Embryonic facial prominence (tissue), 1 donor: ENCODE measurements around the gene SNX17.
A peak's percentile ranks its signal among the peaks of the same experiment; 100 is the strongest.

ENCODE experiments used
- DNase-seq: peaks from one replicate; pipeline ENCODE4 v3.0.0-alpha.2; 2016; ENCODE audit errors: extremely low spot score

SNX17 gene

DNA sequence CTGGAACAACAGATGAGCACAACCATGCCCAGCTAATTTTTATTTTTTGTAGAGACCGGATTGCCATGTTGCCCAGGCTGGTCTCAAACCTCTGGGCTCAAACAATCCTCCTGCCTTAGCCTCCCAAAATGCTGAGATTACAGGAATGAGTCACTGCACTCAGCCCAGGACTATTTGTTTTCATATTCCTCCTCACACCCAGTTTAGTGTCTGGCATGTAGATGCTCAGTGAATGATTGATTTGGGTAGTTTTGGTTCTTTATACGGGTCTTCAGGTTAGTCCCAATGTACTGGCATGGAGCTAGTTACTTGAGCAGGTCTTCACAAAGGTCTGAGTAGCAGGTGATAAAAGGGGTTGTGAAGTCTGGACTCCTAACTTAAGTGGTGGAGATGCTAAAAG lies 6.5 kb upstream of the SNX17 start:
- DNase-seq, result no peak

DNA sequence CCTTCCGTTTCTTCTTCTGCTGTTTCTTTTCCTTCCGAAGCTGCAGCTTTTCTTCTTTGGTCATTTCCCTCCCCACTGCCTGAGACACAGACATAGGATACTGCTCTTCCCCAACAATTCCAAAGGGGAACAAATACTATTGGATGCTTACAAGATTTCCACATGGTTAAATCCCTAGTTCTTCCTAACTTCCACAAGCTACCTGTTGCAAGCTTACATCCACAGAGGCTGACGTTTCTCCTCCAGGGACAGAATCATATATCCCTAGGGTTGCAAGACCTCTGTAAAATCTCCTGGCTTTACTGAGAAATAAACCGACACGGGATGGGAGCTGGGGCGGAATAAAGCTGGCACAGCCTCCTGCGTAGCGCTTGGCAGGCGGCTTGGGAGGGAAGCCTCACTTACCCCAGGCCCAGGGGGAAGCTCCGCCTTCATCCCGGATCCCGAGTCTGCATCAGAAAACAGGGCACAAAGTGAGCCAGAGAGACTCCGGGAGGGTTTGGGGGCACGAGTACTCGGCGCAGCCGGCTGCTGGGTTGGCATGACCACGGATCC lies 868 bp upstream of the SNX17 start:
- DNase-seq, result no peak

DNA sequence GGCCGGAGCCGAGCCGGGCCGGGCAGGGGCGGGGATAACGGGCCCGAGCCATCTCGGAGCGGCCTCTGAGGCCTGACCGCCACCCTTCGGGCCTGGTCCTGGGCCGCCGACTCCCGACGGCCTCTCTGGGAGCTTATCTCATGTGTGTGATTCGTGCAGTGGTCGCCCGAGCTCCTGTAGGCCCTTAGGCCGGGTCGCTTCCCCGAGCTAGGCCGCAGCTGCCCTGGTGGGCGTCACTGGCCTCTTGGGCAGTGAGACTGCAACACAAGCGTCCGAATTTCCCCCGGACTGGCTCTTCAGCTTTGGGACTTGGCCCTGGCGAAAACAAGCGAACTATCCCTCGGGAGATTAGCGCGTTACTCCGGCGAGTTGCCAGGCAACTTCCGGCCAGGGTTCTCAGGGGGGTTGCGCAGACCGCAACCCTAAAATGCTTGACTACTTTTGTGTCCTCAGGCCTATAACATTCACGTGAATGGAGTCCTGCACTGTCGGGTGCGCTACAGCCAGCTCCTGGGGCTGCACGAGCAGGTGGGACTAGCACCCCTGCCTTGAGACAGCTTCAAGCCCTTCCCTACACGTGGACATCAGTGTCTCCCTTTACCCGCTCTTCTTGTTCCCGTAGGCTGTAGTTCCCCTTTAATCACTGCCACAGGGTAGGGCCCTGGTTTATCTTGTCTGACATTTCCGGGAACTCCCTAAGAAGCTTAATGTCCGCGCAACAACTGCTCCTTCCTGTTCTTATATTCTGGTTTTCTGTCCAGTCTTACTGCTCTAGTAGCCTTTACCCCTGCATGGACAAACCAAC lies 602 bp downstream of the SNX17 start:
- no peak for DNase-seq

DNA sequence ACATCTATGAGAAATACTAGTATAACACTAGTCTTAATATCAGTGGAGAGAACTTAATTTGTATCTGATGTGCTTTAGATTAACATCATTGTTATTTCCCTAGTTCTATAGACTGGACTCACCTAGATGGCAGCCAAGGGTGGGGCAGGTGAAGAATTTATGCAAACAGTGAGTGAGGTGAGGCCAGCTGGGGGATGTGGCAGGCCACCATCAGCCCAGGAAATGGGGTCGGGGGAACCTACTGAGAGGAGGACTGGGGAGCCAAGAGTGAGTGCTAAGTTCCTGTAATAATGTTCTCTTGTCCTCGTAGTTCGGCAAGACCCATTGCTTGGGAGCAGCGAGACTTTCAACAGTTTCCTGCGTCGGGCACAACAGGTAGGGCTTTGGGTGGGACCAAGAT lies 2.5 kb downstream of the SNX17 start:
- no peak for DNase-seq

DNA sequence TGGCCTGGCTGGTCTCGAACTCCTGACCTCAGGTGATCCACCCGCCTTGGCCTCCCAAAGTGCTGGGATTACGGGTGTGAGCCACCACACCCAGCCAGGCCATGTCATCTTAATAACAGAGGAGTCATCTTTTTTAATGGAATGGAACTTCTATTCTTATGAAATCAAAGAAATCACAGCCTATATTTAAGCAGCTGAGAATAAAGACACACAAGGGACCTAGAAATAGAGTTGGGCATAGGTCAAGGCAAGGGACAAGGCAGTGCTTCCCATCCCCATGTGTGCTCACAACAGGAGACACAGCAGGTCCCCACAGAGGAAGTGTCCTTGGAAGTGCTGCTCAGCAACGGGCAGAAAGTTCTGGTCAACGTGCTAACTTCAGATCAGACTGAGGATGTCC lies 3.2 kb downstream of the SNX17 start:
- no peak for DNase-seq

DNA sequence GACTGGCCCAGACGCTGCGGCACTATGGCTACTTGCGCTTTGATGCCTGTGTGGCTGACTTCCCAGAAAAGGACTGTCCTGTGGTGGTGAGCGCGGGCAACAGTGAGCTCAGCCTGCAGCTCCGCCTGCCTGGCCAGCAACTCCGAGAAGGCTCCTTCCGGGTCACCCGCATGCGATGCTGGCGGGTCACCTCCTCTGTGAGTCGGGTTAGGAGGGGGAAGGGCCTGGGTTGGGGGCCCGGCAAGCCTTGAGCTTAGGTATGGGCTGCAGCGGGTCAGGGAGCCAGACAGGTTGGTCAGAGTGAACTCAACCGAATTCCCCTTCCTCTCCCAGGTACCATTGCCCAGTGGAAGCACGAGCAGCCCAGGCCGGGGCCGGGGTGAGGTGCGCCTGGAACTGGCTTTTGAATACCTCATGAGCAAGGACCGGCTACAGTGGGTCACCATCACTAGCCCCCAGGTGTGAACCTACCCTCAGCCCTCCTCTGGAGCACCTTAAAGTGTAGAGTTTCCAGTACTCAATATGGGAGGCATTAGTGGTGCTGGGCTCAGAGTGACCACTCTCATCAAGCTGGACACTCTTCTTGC lies 5.2 kb downstream of the SNX17 start:
- DNase-seq, result no peak

DNA sequence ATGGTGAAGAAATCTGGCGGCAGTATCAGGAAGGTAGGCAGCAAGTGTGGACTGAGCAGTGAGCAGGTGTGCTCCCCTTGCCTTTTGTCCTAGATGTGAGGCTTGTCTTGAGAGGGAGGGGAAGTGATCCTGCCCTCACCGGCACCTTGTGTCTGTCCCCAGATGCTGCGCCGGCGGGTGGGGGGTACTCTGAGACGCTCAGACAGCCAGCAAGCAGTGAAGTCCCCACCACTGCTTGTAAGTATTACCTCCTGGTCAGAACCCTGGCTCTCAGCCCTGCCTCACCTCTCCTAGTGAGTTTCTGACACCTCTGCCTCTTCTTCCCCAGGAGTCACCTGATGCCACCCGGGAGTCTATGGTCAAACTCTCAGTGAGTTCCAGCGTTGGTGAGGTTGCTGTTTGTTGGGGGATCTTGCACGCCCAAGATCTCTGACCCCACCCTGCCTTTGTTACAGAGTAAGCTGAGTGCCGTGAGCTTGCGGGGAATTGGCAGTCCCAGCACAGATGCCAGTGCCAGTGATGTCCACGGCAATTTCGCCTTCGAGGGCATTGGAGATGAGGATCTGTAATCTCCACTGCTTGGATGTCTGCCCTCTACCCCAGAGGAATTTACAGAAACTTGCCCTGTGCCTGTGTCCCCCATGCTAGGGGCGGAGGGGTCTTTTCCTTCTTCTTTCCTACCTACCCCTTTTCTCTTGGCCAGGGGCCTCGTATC lies 5.9 kb downstream of the SNX17 start:
- DNase-seq, result no peak

DNA sequence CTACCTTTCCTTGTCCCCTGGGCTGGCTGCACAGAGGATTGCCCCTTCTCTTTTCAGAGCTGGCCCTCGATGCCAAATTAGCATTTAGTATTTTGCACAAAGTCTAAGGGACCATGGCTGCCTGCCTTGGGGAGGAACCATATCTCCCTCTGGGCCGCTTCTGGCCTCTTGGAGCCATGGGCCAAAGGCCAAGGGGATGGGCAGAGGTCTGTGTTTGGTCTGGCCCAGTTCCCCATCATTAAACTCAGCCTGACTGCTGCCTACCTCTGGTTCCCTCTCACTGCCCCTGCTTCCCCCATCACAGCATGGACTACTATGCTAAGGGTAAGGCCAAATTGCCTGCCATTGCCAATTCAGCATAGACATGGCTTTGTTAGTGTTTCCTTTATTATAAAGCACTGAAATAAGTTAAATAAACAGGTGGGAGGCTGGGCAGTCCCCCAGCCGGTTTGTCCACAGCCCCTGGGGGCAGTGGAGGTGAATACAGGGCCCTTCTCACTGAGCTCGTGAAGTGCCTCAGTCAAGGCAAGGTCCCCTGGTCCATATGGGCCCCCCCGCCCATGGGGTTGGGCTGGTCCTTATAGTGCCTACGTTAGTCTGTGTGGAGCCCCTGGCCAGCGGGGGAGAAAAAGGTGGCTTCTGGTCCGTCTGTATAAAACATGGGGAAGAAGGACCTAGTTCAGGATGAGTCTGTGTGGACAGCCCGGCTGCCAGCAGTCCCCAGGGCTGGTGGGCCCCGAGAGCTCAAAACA lies 6.6 kb downstream of the SNX17 start:
- no peak for DNase-seq

DNA sequence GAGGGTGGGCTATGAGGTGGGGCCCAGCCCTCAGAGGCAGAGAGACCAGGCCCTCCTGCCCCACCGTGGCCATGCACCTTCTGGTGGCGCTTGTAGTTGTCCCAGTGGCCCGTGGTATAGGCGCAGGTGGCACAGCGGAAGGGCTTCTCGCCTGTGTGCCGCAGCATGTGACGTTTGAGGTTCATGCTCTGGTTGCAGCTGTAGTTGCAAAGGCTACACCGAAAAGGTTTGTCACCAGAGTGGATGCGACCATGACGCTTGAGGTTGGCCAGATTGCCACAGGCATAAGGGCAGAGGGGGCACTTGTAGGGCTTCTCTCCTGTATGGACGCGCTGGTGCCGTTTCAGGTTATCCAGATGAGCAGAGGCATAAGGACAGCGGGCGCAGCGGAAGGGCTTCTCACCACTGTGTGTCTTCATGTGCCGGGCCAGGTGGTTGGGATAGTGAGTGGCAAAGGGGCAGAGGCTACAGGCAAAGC lies 7.2 kb downstream of the SNX17 start:
- DNase-seq, result no peak

DNA sequence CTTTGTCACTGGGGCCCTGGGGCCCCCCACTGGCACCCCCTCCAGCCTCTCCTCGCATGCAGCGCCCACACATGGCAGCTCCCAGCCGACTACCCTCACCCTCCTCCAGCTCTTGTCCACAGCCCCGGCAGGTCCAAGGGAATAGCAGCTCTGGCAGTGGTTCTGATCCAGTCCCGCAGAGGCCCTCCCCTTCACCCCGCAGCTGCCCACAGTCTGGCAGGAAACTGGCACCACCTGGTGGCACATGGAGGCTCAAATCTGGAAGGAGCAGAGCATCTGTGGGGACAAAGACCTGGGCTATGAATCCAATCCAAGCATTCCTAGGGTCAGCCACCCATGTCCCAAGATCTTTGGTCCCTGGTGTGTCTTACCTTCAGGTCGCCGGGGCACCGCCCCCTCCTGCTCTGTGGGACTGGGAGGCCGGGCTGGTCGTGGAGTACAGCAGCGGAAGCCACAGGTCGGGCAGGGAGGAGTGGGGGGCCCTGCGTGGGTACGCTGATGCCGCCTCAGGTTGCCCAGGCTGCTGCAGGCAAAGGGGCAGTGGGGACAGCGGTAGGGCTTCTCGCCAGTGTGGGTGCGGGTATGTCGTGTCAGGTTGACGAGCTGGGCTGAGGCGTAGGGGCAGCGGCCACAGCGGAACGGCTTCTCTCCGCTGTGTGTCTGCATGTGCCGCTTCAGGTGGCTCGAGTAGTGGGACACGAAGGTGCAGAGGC lies 7.8 kb downstream of the SNX17 start:
- DNase-seq, result no peak

DNA sequence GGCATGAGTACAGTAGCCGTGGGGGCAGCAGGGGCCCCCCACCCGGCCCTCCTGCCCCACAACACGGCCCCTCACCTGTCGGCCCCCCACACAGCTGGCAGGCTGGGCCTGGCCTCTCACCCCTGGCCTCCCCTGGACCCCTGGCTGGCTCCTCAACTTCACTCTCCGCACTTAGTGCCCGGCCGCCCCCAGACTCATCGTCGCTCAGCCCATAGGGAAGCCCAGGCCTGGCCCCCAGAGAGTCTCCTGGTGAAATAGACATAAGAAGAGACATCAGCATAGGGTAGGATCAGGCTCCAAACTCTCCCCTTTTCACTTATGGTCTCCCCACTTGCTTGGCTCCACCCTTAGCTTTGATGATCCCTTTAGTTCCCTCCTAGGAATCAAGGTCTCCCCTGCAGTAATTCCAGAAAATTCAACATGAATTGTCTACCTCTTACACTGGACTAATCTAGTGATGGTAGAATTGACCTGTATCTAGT lies 8.4 kb downstream of the SNX17 start:
- no peak for DNase-seq

DNA sequence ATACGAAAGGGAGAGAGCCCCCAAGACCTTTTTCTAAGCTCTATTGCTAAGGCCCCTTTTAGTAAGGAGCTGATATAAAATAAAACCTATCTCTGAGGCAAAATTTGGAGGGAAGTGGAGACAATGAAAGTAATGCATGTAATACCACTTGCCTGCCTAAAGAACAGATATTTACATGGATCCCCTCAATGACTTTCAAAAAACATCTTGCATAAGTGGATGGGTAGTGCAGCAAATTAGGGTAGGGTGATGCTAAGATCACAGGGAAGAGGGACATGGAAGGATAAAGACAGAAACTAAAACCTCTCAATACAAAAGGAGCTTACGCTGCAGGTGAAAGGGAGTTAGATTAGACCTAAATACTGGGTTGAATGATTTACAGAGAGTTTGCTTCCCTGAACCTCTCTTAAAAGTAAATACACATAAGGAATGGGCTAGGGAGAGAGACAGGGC lies 9.0 kb downstream of the SNX17 start:
- no peak for DNase-seq

DNA sequence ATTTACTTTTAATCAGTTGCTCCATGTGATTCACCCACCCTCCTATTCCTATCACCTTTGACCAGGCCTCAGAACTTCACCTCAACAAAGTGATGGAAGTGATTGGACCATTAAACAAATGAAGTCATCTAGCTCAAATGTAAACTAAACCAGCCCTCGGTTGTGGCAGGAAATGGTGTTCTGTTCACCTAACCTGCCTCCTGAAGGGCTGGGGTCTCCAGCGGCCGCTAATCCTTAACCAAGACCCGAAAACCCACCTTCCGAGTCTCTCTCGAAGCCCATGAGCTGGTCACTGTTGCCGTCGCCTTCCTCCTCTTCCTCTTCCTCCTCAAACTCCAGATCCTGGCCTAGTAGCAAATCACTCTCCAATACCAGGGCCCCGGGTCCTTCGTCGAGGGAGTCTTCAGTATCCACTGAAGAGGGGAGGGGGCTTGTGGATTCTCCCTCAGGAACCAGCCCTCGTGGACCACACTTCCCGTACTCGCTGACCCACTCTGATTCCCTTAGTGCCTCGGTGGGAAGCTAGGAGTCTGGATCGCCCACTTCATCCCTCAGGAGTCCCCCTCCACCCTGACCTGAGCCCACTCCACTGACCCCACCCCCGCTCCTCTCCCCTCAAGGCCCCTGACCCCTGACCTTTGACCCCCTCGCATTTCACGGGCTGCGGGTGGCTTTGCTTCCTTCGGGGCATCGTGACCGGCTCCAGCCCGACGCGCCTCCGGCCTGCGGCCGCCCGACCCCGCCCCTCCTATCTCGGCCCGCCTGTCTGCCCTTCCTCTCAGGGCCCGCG lies 9.6 kb downstream of the SNX17 start:
- DNase-seq, result no peak

DNA sequence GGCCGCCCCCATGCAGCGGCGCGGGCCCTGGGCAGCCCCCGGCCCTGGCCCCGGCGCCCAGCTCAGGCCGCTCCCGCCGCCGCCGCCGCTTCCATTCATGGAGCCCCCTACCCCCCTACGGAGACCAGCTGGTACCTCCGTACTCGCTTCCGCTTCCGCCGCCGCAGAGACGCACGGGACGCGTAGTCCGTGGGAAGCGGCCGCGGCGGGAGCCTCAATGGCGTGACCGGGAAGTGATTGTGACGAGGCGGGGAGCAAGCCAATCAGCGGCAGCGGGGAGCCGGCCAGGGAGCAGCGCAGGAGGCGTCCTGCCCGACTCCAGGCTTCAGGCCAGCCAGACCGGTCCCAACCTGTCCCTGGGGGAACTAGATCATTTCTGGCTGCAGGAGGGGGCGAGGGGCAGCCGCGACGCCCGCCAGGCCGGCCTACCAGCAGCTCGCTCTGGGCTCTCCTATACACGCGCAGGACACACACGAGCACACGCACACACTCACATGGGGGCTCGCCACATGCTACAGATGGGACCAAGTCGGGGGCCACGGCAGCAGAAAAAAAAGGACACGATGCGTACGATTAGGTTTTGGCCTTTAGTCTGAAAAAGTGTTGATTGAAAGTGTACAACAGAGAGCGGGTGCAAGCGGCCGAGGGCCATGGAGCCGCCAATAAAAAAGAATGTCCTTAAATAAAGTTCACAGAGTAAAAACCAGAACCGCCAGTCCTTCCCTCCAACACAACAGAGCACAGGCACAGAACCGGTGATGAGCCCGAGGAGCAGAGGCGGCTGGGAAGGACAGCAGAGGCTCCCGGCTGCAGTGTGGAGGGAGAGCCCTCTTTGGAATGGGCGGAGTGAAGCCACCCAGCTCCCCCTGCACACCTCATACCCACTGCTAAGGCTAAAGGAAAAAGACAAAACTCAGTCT lies 10.5 kb downstream of the SNX17 start, which contains the start of gene ZNF513:
TSS of gene ZNF513 (minus strand) at position 109 of the 920 bp plus-strand sequence. CDS start 208 bp downstream, outside the sequence.
- peak; percentile 85 for DNase-seq

DNA sequence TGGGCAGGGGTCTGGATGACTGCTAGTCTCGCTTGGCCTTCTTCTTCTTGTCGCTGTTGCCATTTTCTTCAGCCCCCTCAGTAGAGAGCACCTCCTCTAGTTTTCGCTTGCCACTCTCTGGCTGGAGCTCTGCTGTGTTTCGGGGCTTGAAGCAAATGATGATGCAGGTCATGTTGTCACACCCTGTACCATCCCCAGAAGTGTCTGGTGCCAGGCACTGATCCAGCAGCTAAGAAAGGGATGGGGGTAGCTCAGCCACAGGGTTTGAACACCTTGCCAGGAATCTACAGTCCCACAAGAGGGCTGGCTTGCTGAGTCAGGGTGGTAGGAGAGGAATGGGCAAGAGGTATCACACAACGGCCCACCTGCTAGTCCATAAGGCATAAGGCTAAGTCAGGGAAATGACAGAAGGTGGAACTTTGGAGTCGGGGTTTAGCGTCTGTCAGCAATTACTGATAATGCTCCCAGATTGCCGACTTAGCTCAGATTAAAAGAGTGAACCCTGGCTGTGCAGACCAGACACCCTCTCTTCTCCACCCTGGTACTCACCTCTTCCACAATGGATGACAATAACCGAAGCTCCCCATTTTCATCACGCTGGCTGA lies 11.3 kb downstream of the SNX17 start:
- no peak for DNase-seq

DNA sequence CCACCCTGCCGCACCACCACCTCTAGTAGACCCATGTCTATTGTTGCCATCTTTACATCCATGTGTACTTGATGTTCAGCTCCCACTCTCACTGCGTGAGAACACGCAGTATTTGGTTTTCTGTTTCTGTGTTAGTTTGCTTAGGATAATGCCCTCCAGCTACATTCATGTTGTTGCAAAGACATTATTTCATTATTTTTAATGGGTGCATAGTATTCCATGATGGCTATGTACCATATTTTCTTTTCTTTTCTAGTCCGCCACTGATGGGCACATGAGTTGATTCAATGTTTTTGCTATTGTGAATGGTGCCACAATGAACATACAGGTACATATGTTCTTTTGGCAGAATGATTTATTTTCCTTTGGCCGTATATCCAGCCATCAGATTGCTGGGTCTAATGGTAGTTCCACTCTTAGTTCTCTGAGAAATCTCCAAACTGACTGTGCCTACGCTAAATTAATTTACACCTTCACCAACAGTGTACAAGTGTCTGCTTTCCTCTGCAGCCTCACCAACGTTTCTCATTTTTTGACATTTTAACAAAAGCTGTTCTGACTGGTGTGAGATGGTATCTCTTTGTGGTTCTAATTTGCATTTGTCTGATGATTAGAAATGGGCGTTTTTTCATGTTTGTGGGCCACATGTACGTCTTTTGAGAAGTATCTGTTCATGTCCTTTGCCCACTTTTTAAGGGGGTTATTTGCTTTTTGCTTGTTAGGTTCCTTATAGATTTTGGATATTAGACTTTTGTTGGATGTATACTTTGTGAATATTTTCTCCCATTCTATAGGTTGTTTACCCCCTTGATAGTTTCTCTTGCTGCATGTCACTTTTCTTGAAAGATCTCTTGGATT lies 20.6 kb downstream of the SNX17 start:
- no peak for DNase-seq

DNA sequence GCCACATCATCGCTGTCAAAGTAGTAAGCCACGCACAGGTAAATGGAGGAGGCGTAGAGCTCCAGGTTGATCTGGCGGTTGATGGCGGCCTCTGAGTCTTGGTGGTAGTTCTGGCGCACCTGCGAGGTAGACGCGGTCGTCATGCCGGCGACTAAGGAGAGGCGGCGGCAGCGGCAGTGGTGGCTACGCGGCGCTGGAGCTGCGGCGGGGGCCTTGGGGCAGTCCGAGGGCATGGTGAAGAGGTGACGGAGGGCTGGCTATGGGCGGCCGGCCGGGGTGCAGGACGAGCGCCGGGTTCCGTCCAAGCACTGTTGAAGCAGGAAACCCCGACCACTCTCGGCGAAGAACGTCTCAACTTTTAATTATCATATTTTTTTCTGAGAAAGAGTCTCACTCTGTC lies 22.8 kb downstream of the SNX17 start:
- DNase-seq, result no peak
